ENCODE results near the gene SLCO4A1. TPM values are rescaled to one million over a fixed set of nuclear protein-coding genes. Genes with fewer than 3 reads are reported as not detected.

Gene SLCO4A1, protein sequence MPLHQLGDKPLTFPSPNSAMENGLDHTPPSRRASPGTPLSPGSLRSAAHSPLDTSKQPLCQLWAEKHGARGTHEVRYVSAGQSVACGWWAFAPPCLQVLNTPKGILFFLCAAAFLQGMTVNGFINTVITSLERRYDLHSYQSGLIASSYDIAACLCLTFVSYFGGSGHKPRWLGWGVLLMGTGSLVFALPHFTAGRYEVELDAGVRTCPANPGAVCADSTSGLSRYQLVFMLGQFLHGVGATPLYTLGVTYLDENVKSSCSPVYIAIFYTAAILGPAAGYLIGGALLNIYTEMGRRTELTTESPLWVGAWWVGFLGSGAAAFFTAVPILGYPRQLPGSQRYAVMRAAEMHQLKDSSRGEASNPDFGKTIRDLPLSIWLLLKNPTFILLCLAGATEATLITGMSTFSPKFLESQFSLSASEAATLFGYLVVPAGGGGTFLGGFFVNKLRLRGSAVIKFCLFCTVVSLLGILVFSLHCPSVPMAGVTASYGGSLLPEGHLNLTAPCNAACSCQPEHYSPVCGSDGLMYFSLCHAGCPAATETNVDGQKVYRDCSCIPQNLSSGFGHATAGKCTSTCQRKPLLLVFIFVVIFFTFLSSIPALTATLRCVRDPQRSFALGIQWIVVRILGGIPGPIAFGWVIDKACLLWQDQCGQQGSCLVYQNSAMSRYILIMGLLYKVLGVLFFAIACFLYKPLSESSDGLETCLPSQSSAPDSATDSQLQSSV
- 10 to 100 TPM; 58.0 to 66.6 TPM for total RNA-seq

DNA sequence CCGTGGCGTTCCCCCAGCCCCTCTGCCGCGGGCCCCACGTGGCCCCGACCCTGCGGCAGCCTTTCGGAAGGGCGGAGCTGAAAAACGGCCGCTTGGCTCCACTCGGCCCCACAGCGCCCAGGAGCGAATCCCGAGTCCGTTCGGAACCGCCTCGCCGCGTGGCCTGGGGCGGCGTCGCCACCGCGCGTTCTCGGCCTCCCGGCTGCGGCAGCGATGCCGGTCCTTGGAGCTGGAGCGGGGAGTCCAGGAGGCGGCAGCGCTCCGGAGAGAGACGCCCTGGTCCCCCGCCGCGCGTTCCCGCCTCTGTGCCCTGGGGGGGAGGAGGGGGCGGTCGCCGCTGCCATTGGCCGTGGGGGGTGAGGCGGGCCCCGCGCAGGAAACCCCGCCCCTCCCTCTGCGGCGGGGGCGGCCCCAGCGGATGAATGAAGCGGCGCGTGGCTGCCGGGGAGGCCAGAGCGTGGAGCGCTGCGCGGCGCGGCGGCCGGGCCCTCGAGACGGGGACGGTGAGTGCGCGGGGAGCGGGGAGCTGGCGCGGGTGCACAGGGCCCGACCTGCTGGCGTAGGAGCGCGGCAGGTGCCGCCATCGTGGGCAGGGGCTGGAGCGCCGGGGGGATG, at the start of gene SLCO4A1:
TSS of gene SLCO4A1 (plus strand) at position 453 of the 615 bp plus-strand sequence. CDS start 13,952 bp downstream, outside the sequence.

DNA sequence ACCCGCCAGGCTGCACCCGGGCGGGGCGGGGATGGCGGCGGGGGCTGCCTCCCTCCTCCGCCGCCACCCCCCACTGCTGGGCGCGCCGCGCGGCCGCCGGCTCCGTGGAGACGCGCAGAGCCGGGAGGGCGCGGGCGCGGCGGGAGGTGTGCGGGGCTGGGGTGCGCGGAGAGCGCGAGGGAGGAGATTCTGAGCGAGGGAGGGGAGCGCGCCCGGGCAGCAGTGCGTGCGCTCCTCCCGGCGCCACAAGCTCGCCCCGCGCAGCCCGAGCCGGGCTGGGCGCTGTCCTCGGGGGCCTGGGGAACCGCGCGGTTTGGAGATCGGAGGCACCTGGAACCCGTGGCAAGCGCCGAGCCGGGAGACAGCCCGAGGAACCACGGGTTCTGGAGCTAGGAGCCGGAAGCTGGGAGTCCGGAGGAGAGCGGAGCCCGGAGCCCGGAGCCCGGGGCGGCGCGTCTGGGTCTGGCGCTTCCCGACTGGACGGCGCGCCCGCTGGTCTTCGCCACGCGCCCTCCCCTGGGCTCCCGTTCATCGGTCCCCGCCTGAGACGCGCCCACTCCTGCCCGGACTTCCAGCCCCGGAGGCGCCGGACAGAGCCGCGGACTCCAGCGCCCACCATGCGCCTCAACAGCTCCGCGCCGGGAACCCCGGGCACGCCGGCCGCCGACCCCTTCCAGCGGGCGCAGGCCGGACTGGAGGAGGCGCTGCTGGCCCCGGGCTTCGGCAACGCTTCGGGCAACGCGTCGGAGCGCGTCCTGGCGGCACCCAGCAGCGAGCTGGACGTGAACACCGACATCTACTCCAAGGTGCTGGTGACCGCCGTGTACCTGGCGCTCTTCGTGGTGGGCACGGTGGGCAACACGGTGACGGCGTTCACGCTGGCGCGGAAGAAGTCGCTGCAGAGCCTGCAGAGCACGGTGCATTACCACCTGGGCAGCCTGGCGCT, 66.6 kb downstream of the SLCO4A1 start, which contains the start of gene NTSR1:
TSS of gene NTSR1 (plus strand) at position 246 of the 946 bp plus-strand sequence. CDS start at position 618, 372 bp downstream.

Other genes starting within 250 kb of the SLCO4A1 start
- gene CABLES2, start 235.2 kb upstream of the SLCO4A1 start, total RNA-seq = 10 to 100 TPM; 11.7 to 12.4 TPM
- gene RBBP8NL, start 215.0 kb upstream of the SLCO4A1 start, total RNA-seq = not detected
- not detected for gene GATA5, start 166.5 kb upstream of the SLCO4A1 start, total RNA-seq
- under 1 TPM; 0.10 TPM for gene NTSR1, start 66.3 kb downstream of the SLCO4A1 start, total RNA-seq
- 10 to 100 TPM; 14.5 to 15.0 TPM for gene MRGBP, start 154.0 kb downstream of the SLCO4A1 start, total RNA-seq
- 10 to 100 TPM; 60.9 to 64.4 TPM for gene OGFR, start 162.3 kb downstream of the SLCO4A1 start, total RNA-seq
- not detected for gene COL9A3, start 174.5 kb downstream of the SLCO4A1 start, total RNA-seq
- gene TCFL5, start 219.3 kb downstream of the SLCO4A1 start, total RNA-seq = 1 to 10 TPM; 9.5 to 9.9 TPM